Activated T-cell treated with anti-CD3 and anti-CD28 coated beads for 24 hours (primary cell): ENCODE results near the gene SCN7A.
"Not testable (repeated sequence)": the region's sequence is repeated elsewhere in the genome, so short reads cannot be mapped to it uniquely, and the experiment has no call there.

Experiments used
- DNase-seq: peaks from one replicate; pipeline ENCODE4 v3.0.0-alpha.2; 2020; ENCODE audit warnings: low read depth

The SCN7A gene

DNA sequence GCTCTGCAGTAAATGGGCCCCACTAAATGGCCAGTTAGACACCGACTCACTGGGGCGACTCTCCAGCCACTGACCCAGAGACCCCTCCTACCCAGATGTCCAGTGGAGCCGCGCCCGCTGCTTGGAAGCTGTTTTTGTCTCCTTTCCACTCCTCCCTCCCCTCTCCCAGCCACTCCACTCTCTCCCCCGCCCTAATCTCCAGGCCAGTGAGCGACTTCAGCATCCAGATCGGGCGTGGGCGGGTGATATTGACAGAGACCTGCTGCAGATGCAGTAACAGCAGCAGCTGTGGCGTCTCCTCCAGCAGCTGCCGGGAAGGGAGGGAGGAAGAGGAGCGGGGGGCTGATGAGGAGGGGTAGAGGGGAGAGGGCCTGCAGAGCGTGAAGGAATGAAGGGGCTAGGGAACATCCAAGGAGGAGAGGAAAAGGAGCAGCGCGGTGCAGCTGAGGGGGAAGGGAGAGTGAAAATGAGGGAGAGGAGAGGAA, at the start of gene SCN7A:
Gene SCN7A (minus strand): TSS at position 110 of the 485 bp plus-strand sequence. CDS start 16,553 bp downstream, outside the sequence.
- no peak for DNase-seq

- DNase-seq = peak; percentile 5
Measured at GRCh38 chr2:166539340-166540162, 45.5 kb upstream of the SCN7A start.

- DNase-seq = no peak
Measured at GRCh38 chr2:166536111-166536510, 42.1 kb upstream of the SCN7A start.

GRCh38 chr2:166521155-166521554, 27.1 kb upstream of the SCN7A start:
- no peak for DNase-seq

- DNase-seq = no peak
Measured at GRCh38 chr2:166520604-166521003, 26.6 kb upstream of the SCN7A start.

GRCh38 chr2:166519391-166519962, 25.4 kb upstream of the SCN7A start:
- DNase-seq = no peak

- no peak for DNase-seq
Measured at GRCh38 chr2:166518634-166519390, 24.8 kb upstream of the SCN7A start.

DNA sequence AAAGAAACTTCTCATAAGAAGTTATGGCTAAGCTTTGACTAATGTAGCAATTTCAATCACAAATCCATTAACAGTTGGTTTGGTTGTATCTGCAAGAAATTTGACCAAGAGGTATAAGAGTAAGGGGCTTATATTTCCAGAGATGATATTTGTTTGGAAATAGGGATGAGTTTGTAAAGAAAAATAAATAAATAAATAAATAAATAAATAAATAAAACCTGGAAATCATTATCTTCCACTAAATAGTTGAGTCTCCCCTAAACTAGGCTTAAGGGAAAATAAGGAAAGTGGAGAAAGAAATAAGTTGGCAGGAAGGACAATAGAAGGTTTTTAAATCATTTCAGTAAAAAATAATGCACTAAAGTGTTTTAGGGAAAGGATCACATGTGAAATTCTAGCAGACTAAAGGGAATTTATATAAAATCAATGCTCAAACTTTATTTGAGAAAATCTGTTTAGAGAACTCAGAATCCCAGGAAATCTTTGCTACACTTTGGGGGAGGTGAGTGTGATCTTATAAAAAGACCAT, 23.5 kb upstream of the SCN7A start:
- DNase-seq = no peak

DNA sequence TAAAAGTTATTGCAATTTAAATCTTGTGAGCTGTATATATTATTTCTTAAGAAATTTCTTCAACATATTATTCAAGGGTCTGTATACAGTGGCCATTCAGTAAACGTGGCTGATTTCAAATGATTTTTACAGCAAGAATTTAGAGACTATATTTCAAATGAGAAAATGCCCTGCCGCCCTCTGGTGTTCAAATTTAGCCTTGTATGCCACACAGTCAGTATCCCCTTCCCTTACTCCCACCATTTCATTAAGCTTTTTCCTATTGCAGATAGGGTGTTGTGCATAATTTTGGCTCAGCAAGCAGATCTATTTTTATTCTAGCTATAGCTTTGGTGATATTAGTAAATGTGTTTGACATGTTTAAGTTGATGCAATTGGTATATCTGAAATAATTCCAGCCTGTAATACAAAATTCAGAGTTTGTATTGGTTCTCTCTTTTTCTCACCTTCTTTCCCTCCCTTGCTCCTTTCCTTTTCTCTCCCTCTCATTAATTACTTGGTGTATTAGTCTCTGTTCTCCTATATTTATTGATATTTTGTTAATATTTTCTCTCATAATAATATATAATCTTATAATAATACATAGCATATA, 22.8 kb upstream of the SCN7A start:
- DNase-seq = no peak

- DNase-seq = no peak
Measured at GRCh38 chr2:166513952-166514351, 19.9 kb upstream of the SCN7A start.

DNA sequence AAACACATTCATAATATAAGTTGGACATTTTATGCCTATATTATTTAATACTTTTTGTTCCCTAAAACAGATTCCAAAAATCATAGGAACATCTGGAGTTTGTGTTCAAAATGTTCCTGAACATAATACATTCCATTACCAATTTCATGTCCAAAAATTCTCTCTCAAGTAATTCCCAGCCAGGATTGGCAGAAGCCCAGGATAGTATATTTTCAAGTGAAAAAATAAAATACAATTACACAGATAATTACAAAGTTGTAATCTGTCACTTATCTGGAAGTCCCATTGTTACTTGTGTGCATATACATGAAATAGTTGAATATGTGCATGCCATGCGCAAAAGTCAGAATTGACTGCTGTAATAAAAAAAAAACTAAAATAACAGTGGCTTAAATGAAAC, 5.2 kb upstream of the SCN7A start:
- DNase-seq = no peak

GRCh38 chr2:166491461-166491860, 2.6 kb downstream of the SCN7A start:
- DNase-seq = no peak

- DNase-seq = no peak
Measured at GRCh38 chr2:166487171-166487570, 6.9 kb downstream of the SCN7A start.

DNA sequence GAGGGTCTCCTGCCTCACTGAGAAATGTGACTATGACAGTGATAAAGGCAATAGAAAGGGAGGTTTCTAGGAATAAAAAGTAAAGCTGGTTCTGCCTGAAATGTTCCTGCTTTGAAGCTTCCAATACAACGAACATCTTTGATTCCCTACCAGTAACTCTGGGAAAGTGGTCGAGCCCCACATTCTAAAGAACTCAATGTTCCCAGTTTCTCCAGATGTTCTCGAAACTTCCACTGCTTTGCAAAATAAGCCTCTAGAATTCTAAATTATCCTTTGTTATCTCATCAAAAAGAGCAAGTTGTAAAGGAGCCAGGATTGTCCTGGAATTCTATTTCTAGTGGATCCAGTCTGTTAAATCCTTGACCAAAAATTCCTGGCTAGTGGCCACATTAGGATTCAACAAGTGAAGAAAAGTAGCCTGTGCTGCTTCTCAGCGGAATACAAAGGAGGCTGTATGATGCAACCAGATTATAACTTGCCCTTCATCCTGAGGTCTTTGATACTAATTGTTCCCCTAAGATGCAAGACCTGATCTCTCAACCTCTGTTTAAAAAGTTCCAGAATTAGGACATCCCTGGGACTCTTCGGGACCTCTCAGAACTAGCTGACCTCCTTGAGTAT, 8.4 kb downstream of the SCN7A start:
- no peak for DNase-seq

DNA sequence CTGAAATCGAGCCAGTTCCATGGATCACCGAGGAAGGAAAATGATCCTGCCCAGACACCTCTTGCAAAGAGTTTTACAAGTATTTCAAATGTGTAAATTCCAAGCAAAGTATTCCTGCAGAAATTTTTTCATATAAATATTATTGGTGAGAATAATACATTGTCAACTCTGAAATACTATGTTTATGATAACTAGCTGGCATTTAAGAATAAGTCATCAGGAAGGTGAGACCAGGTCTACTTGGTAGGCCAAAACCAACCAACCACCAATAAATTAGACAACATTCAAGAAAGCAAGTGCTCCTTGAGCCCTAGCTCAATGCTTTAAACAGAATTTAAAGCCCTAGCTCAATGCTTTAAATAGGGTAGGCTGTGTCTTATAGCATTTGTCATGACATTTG, 21.7 kb downstream of the SCN7A start:
- DNase-seq = no peak

- DNase-seq = no peak
Measured at GRCh38 chr2:166468124-166469024, 25.7 kb downstream of the SCN7A start.

- DNase-seq = no peak
Measured at GRCh38 chr2:166464187-166464586, 29.9 kb downstream of the SCN7A start.

GRCh38 chr2:166463640-166464039, 30.4 kb downstream of the SCN7A start:
- no peak for DNase-seq

DNA sequence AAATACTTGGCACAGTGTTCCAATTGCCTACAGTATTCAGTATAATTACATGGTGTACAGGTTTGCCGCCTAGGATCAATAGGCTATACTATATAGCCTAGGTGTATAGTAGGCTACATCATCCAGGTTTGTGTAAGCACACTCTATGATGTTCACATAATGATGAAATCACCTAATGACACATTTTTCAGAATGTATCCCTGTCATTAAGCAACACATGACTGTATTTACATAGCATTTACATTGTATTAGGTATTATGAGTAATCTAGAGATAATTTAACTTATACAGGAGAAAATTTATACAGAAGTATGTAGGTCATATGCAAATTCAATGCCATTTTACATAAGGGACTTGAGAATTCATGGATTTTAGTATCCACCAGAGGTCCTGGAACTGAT, 35.4 kb downstream of the SCN7A start:
- DNase-seq = no peak

DNA sequence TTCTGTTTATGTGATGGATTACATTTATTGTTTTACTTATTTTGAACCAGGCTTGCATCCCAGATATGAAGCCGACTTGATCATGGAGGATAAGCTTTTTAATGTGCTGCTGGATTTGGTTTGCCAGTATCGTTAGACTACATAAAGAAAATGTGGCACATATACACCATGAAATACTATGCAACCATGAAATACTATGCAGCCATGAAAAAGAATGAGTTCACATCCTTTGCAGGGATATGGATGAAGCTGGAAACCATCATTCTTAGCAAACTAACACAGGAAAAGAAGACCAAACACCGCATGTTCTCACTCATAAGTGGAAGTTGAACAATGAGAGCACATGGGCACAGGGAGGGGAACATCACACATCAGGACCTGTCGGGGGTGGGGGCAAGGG, 38.2 kb downstream of the SCN7A start:
- DNase-seq = not testable (repeated sequence)
